NCI-H146 treated with DMSO at 0.1 percent for 48 hours (cell line): ENCODE results near the gene DIPK2A.

Experiments used
- DNase-seq: peaks from one replicate; lab custom pipeline; 2025; ENCODE audit not compliant: unreplicated experiment; lab: John Stamatoyannopoulos, UW

Gene DIPK2A

GRCh38 chr3:143974271-143975238 is 2.9 kb downstream of the DIPK2A start:
- peak; percentile 45 for DNase-seq

- peak; percentile 50 for DNase-seq
These were observed 4.0 kb downstream of the DIPK2A start for GRCh38 chr3:143975554-143976152.

- DNase-seq = no peak
These were observed 6.0 kb downstream of the DIPK2A start for GRCh38 chr3:143977341-143978262.

GRCh38 chr3:143978263-143978631 is 6.6 kb downstream of the DIPK2A start:
- no peak for DNase-seq

- no peak for DNase-seq
These were observed 7.4 kb downstream of the DIPK2A start for GRCh38 chr3:143979041-143979440.

GRCh38 chr3:143979813-143980212 is 8.2 kb downstream of the DIPK2A start:
- DNase-seq = no peak

GRCh38 chr3:143988306-143988705 is 16.7 kb downstream of the DIPK2A start:
- DNase-seq = no peak

- no peak for DNase-seq
These were observed 17.8 kb downstream of the DIPK2A start for GRCh38 chr3:143989461-143989860.

GRCh38 chr3:143991713-143992112 is 20.1 kb downstream of the DIPK2A start:
- no peak for DNase-seq

- DNase-seq = no peak
These were observed 26.6 kb downstream of the DIPK2A start for GRCh38 chr3:143998266-143998665.

- DNase-seq = no peak
These were observed 31.4 kb downstream of the DIPK2A start for GRCh38 chr3:144003051-144003450.

- DNase-seq = no peak
These were observed 38.7 kb downstream of the DIPK2A start for GRCh38 chr3:144010371-144010770.

GRCh38 chr3:144011251-144011799 is 39.7 kb downstream of the DIPK2A start:
- no peak for DNase-seq

GRCh38 chr3:144015133-144015532 is 43.5 kb downstream of the DIPK2A start:
- no peak for DNase-seq

GRCh38 chr3:144018776-144019175 is 47.2 kb downstream of the DIPK2A start:
- no peak for DNase-seq
